Measurements from ENCODE around the gene IL4I1.
A peak's percentile ranks its signal among the peaks of the same experiment; 100 is the strongest.

IL4I1 gene

GRCh38 chr19:49904136-49904535 lies 7.4 kb upstream of the IL4I1 start:
- DNase-seq, result no peak

- DNase-seq, result peak in 1 of 58 donors; percentile 2
Measured at GRCh38 chr19:49895566-49896297, 955 bp downstream of the IL4I1 start.

DNA sequence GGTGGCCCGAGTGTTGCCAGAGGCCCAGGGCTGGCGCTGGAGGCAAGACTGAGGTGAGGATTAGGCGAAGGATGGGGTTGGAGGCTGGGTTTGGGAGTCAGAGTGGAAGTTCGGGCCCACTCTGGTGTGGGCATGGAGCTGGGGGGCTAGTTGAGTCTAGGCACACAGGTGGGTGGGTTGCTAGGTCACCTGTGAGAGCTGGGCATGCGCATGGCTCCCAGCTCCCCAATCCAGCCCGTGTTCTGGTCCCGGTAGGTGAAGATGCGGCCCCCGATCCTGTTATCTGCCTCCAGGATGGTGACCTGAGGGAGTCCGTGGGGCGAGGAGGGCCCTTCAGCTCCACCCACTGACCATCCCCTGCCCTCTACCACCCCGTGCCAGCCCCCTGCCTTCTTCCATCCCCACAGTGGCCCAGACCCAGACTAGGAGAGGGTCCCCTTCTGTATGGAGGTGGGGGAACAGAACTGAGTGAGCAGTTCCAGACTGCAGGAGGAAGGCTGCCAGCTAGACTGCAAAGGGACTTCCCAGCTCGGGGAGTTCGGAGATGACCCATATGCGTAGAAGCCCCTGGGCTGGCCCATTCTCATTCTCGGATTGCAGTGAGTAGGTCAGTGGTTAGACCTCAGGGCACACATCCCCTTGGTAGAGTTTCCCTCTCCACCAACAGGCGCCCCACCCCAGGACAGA lies 1.7 kb downstream of the IL4I1 start:
- no peak for DNase-seq

DNA sequence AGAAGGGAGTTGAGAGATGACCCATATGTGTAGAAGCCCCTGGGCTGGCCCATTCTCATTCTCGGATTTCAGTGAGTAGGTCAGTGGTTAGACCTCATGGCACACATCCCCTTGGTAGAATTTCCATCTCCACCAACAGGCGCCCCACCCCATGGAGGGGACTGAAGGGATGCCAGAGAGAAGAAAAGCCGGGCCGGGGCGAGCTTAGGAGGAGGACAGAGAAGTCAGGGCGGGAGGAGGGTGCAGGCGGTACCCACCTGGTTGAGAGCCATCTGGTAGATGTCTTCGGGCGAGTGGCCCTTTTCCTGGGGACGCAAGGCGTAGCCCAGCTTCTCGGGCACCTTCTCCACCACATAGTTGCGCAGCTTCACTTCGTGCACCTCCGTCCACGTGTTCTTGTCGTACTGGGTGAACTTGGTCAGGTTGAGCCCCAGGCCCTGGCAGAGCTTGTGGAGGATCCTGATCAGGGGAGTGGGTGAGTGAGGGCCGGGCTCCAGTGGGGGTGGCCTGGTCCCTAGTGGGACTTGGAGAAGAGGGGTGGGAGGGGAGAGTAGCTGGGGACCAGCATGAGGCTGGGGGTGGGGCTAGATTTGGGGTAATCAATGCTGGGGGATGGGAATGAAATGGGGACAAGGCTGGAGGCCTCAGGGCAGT lies 2.5 kb downstream of the IL4I1 start:
- no peak for DNase-seq

GRCh38 chr19:49892716-49893115 lies 4.0 kb downstream of the IL4I1 start:
- no peak for DNase-seq

- no peak for DNase-seq
Measured at GRCh38 chr19:49891393-49891792, 5.3 kb downstream of the IL4I1 start.

DNA sequence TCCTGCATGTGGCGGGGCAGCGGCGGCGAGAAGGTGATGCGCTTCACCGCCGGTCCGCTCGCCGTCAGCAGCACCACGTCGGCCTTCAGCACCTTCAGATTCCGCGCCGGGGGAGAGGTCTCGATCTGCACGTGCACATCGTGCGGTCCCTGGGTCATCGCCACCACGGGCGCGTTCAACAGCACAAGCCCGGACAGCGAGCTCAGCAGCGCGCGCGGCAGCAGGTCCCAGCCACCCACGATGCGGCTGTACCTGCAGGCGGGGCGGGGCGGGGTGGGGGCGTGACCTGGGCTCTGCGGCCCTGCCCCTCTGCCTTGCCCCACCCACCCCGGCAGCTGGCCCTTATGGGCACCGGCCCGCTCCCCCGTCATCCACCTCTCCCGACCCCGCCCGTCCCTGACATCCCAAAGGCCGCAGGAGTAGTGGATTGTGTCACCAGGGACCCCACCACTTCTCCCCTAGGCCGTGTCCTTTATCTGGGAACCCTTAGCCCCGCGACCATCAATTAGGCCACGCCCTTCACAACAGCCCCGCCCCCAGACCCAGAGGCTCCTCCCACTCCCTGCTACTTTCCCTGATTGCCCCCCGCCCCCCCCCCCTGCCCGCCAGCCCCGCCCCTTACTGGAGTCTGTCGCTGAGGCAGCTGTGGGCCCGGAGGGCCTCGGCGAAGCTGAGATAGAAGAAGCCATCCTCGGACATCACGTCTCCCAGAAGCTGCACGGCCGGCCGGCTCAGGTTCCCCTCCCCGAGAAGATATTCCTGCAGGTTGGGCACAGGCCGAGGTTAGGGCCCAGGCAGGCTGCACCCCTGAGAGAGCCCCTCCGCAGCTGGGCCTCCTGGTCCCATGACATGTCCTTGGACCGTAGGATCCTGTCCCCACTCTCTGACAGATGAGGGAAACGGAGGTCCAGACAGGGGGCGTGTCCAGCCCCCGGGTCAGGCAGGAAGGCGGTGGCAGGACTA lies 6.1 kb downstream of the IL4I1 start:
- no peak for DNase-seq

- DNase-seq, result peak in 41 of 58 donors; percentile 3 to 60 (median 28)
Measured at GRCh38 chr19:49889687-49890348, 6.9 kb downstream of the IL4I1 start.

DNA sequence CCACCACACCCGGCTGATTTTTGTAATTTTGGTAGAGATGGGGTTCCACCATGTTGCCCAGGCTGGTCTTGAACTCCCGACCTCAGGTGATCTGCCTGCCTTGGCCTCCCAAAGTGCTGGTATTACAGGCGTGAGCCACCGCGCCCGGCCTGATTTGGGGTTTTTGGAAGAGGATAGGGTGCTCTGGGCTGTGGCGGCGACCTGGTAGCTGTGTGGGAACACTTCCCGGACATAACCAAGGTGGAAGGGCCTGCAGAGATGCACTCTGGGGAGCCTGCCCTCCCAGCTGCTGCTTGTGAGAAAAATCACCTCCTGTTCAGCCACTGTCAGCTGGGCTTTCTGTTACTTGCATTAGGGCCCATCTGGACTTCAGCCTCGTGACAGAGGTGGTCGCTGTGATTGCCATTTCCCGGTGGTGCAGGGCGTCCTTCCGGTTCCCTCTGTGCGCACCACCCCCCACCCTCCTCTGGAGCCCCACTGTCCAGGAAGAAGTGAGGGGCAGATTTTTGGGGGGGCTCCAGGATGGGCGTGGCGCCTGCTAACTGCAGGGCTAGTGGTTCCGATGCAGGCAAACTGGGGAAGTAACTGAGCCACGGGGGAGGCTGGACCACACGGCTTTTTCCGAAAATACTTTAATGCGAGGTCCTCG lies 7.5 kb downstream of the IL4I1 start:
- no peak for DNase-seq

DNA sequence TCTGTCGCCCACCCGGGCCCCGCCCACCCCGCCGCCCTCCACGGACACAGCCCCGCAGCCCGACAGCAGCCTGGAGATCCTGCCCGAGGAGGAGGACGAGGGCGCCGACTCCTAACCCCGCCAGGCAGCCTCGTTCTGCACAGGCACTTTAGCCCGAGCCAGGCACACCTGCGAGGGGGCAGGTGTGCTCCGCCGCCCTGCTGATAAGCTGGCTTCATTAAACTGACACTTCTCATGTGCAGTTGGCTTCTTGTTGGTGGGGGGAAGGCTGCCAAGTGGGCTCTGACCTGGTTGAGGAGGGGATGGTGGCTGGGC lies 8.2 kb downstream of the IL4I1 start:
- no peak for DNase-seq

DNA sequence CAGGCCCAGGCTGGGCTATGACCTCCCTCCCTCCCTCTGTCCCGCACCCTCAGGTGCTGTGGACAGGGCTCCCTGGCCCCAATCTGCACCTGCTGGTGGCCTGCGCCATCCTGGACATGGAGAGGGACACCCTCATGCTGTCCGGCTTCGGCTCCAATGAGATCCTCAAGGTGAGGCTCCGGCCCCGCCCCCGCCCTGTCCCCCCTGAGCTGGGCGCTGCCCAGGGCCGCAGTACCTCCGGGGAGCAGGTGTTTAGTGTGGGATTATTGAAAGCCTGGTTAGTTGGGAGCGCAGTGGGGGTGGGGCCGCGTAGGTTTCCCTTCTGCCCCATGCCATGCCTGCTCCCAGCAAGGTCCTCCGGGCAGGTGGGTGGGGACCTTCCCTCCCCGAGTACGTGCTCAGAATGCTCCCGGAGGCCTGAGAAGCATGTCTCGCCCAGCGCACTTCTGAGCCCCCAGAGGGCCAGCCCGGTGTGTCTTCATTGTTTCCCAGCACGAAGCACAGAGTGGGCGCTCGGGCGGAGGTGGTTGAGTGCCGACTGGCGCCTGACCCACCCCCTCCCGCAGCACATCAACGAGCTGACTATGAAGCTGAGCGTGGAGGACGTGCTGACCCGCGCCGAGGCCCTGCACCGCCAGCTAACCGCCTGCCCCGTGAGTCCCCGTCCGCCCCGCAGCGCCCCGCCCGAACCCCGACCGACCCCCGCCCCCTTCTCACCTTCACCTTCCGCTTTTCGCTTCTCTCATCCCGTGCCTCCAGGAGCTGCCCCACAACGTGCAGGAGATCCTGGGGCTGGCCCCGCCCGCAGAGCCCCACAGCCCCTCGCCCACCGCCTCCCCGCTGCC lies 8.8 kb downstream of the IL4I1 start:
- no peak for DNase-seq

DNA sequence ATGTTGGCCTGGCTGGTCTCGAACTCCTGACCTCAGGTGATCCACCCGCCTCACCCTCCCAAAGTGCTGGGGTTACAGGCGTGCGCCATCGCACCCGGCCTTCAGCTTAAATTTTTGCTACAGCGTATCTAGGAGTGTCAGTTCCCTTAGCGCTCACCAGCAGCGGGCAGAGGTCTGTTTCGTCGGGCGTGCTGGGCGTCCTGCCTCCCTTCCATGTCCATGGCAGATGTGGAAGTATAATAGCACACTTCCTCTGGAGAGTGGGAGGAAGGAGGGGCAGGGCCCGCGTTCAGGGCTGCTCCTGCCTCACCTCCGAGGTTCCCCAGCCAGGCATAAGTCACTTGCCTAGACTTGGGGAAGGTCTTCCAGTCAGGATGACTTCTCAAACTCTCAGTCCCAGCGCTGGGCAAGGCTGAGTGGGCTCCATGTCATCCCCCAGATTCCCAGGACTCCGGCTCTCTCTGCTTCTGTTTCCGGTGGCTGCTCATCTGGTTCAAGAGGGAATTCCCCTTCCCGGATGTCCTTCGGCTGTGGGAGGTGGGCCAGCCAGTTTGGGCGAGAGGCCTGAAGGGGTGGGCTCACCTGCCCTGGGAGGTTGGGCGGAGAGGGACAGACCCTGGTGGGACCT lies 9.5 kb downstream of the IL4I1 start:
- no peak for DNase-seq

DNA sequence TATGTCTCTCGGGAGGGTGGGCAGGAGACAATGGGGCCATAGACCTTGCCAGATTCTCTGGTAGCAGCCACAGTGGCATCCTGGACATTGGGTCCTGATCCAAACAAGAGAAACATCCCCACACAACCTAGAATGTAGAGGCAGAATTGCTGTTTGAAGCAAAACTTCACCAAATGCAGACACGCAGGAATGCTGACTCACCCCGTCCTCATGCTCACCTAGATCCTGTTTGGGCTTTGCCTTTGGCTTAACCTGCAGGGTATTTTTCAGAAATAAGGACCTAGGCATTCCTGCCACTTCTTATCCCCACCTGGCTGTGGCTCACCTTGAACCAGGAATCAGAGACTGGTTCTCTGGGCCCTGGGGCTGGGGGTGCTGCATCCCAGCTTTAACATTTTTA lies 11.9 kb downstream of the IL4I1 start:
- no peak for DNase-seq

- DNase-seq, result no peak
Measured at GRCh38 chr19:49884109-49884508, 12.6 kb downstream of the IL4I1 start.

DNA sequence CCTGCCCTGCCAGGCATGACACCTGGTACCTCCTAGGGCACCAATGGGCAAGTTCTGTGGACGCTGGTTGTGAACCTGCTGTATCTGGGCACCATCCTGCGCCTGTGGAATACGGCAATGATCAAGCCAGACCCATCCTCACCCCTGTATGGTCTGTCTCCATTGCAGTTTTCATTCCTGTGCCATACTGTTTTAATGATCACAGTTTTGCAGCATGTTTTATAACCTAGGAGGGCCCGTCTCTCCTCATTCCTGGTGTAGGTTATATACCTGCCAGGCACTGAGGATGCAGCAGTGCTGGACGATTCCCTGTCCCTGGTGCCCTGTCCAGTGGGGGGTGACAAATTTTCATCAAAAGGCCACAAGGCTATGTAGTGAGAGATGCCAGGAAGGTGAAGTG lies 13.6 kb downstream of the IL4I1 start:
- no peak for DNase-seq

DNA sequence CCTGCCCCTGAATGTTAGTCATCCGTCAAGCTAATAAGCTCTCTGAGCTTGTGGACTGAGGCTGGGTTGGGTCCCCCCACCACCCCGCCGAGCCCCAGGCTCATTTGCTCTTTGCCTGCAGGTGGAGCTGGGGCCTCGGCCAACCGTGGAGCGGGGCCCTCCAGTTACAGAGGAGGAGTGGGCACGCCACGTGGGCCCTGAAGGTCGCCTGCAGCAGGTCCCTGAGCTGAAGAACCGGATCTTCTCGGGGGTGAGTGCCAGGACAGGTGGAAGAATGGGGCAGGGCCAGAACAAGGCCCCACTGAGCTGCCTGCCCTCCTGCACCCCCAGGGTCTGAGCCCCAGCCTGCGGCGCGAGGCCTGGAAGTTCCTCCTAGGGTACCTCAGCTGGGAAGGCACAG lies 14.0 kb downstream of the IL4I1 start:
- DNase-seq, result no peak

DNA sequence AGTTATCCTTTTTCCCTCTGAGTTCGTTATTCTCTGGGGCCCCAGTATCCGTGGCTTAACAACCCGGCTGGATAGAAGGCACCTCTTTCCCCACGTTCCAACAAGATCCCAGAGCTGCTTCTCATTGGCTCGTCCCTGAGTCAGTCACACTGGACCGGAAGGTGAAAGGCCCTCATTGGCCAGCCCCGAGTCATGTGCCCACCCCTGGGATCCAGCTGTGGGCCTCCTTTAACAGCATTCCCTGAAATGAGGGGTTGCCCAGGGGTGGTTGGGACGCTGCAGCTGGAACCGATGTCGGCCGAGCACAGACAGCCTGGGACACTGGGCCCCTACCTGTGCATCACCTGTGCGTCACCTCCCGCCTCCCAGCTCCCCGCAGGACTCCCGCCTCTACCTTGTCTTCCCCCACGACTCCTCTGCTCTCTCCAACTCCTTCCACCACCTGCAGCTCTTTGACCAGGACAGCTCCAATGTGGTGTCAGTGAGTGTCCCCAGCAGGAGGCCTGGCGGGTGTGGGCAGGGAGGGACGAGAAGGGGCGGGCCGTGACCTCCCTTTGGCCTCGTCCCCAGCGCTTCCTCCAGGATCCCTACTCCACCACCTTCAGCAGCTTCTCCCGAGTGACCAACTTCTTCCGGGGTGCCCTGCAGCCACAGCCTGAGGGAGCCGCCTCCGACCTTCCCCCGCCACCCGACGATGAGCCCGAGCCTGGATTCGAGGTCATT lies 14.9 kb downstream of the IL4I1 start:
- DNase-seq, result no peak

DNA sequence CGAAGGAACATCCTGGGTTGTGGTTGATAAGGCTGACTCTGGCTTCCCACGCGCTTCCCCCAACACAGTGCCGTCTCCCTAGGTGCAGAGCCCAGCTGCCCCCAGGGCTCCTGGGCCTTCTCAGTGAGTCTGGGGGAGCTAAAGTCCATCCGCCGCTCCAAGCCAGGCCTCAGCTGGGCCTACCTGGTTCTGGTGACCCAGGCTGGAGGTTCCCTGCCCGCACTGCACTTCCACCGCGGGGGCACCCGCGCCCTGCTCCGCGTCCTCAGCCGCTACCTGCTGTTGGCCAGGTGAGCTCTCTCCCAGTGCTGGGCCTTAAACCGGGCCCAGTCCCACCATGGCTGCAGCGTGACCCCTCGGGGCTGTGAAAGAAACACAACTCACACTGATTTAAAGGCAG lies 15.5 kb downstream of the IL4I1 start:
- no peak for DNase-seq

All from anterior cingulate cortex (tissue), 58 donors.